NCI-H510A (cell line): ENCODE results near the gene HMGA1.

Experiments
- DNase-seq: peaks from one replicate; lab custom pipeline; 2025; lab: John Stamatoyannopoulos, UW

The HMGA1 gene

GRCh38 chr6:34223956-34224940 lies 12.4 kb upstream of the HMGA1 start:
- peak; percentile 89 for DNase-seq

- no peak for DNase-seq
These were observed 11.1 kb upstream of the HMGA1 start for GRCh38 chr6:34225551-34225950.

GRCh38 chr6:34226066-34226465 lies 10.6 kb upstream of the HMGA1 start:
- DNase-seq = no peak

GRCh38 chr6:34226731-34227586 lies 9.7 kb upstream of the HMGA1 start:
- no peak for DNase-seq

- DNase-seq = no peak
These were observed 8.8 kb upstream of the HMGA1 start for GRCh38 chr6:34227761-34228421.

- no peak for DNase-seq
These were observed 6.8 kb upstream of the HMGA1 start for GRCh38 chr6:34229877-34230276.

GRCh38 chr6:34230653-34231371 lies 5.9 kb upstream of the HMGA1 start:
- no peak for DNase-seq

- DNase-seq = no peak
These were observed 4.9 kb upstream of the HMGA1 start for GRCh38 chr6:34231566-34232336.

GRCh38 chr6:34232901-34233300 lies 3.8 kb upstream of the HMGA1 start:
- DNase-seq = no peak

GRCh38 chr6:34233867-34234266 lies 2.8 kb upstream of the HMGA1 start:
- DNase-seq = no peak

GRCh38 chr6:34234667-34235306 lies 1.9 kb upstream of the HMGA1 start:
- no peak for DNase-seq

- DNase-seq = peak; percentile 98
These were observed 1.2 kb upstream of the HMGA1 start for GRCh38 chr6:34235307-34236130.

- DNase-seq = peak; percentile 71
These were observed 586 bp upstream of the HMGA1 start for GRCh38 chr6:34236131-34236442.

- no peak for DNase-seq
These were observed 646 bp downstream of the HMGA1 start for GRCh38 chr6:34237316-34237721.

- DNase-seq = peak; percentile 69
These were observed 1.3 kb downstream of the HMGA1 start for GRCh38 chr6:34237722-34238584.

- DNase-seq = no peak
These were observed 2.2 kb downstream of the HMGA1 start for GRCh38 chr6:34238585-34239499.

GRCh38 chr6:34239500-34239825 lies 2.8 kb downstream of the HMGA1 start:
- DNase-seq = no peak

- no peak for DNase-seq
These were observed 3.2 kb downstream of the HMGA1 start for GRCh38 chr6:34239893-34240292.
